OCI-M2 (cell line): ENCODE measurements around the gene ZMYND10.
A peak's percentile ranks its signal among the peaks of the same experiment; 100 is the strongest.

Experiments
- DNase-seq: peaks from one replicate; lab custom pipeline; 2025; ENCODE audit not compliant: unreplicated experiment; lab: John Stamatoyannopoulos, UW

Gene ZMYND10

DNA sequence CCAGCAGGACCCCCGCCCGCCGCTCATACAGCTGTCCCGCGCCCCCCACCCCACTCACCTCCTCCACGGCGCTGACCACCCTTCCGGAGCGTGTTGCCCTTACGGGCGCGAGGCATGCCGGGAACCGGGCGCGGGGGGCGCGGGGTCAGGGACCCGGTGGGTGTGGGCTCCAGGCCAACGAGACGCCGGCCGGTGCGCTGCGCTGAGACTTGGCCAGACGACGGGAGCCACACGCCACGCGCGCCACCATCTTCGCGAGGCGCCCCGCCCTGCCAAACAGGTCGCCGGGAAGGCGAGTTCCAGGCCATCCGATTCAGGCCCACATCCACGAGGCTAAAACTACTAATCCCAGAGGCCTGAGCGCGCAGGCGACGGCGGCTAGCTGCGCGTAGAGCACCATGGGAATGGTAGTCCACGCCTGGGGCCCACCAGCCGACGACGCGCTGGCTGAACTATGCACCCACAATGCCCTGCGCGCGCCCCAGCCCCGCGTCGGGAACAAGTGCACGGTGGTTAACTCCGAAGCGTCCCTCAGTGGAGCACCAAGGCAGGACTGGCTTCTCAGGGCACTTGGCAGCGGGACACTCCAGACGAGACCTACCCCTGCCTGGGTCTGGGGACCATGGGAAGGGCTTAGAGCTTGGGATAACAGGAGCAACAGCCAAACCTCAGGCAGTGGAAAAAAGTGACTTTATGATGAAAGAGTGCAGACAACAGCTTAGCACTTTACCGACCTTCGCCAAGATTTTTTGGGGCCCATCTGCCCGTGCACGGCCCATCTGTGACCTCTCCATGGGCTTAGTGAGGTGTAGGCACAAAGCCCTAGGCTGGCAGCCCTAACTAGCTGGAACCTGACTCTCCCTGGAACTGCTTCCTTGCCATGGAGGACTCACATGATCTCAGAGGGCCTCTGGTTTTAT is 53.1 kb downstream of the ZMYND10 start, which contains the start of gene IFRD2:
Gene IFRD2 (minus strand): TSS at position 271 of the 920 bp plus-strand sequence. CDS start 155 bp downstream, at position 116.
- peak; percentile 44 for DNase-seq
